GM18520 (cell line): ENCODE measurements around the gene CPXM1.
"Not testable (repeated sequence)": the region's sequence is repeated elsewhere in the genome, so short reads cannot be mapped to it uniquely, and the experiment has no call there.

ENCODE experiments used
- ATAC-seq: cut with Tn5 transposase; IDR thresholded peaks from one replicate; pipeline ENCODE4 v1.9.1; 2021; ENCODE audit not compliant: unreplicated experiment

The CPXM1 gene

GRCh38 chr20:2770091-2770490 is 30.3 kb downstream of the CPXM1 start:
- not testable (repeated sequence) for ATAC-seq

DNA sequence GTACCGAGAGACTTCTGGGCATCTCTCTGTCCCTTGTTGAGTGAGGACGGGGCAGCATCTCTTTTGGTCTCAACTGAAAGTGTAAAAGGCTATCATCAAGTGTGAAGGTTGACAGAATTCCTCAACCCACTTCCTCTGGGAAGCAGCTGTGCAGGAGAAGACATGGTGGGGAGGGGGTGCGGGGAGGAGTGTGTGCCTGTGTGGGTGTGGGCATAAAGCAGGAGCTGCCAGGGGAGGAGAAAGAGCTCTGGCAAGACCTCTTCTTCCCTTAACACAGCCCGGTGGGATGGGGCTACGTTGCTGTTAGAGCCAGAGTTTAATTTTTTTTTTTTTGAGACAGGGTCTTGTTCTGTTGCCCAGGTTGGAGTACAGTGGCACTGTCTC is 31.8 kb downstream of the CPXM1 start:
- no peak for ATAC-seq

- no peak for ATAC-seq
These were observed 32.4 kb downstream of the CPXM1 start for GRCh38 chr20:2767768-2768631.

GRCh38 chr20:2763186-2763585 is 37.2 kb downstream of the CPXM1 start:
- ATAC-seq = no peak

DNA sequence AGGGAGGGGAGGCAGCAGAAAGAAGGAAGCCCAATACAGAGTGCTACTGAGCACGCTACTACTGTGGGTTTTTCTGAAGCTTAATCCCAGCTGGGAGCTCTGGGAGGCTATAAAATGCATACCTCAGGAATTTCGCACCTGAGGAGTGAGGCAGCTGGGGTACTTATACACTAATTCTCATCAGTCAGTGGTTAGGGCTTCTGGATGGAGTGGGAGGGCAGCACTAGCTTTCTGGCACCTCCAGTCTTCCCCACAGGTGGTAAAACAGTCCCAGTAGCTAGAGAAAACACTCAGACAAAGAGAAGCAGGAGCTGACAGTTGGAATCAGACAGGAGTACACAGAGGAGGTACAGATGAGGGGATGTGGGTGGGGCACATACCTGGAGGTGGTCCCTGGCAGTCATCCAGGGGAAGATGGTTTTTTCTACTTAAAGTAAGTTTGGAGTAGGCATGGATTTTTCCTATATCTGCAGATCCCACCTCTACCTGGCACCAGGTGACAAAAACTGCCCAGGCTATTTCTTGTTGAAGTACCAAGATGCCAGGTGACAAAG is 37.8 kb downstream of the CPXM1 start:
- ATAC-seq = no peak

- no peak for ATAC-seq
These were observed 38.5 kb downstream of the CPXM1 start for GRCh38 chr20:2761885-2762284.

- ATAC-seq = no peak
These were observed 39.5 kb downstream of the CPXM1 start for GRCh38 chr20:2760952-2761305.

- ATAC-seq = no peak
These were observed 40.0 kb downstream of the CPXM1 start for GRCh38 chr20:2760297-2760951.

GRCh38 chr20:2759603-2760296 is 40.7 kb downstream of the CPXM1 start:
- no peak for ATAC-seq

GRCh38 chr20:2759143-2759542 is 41.3 kb downstream of the CPXM1 start:
- no peak for ATAC-seq

DNA sequence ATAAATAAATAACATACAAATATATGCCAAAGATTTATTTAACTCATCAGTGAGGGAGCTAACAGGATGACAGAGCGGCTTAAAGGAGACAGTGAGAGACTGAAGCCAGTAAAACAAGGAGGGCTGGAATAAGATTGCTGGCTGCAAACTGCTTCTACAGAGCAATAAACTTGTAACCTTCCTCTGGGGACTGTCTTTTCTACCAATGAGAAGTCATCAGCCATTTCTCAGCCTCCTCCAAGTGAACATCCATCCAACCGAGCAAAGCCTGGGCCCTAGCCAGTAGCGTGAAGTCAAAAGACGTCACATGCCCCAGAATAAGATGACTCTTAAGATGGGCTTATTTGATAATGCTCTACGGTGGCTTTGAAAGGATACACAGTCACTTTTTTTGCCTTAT is 42.5 kb downstream of the CPXM1 start:
- no peak for ATAC-seq

DNA sequence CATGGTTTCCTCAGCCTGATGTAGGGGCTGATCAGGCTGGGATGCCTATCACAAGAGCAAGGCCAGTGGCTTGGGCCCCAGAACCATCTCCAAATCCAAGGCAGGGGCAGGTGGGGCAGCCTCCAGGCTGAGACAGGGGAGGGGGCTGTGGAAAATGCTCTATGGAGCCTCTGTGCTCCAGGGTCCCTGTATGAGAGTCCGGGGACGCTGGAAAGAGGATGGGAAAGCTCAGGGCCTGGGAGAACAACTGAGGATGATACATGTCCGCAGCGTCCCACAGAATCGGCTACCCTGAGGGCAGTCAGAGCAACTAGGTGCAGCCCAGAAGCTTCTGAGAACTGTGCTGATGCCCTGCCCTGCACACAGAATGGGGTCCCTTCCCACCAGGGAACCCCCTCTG is 43.4 kb downstream of the CPXM1 start:
- no peak for ATAC-seq

GRCh38 chr20:2756056-2756611 is 44.3 kb downstream of the CPXM1 start:
- ATAC-seq = no peak

DNA sequence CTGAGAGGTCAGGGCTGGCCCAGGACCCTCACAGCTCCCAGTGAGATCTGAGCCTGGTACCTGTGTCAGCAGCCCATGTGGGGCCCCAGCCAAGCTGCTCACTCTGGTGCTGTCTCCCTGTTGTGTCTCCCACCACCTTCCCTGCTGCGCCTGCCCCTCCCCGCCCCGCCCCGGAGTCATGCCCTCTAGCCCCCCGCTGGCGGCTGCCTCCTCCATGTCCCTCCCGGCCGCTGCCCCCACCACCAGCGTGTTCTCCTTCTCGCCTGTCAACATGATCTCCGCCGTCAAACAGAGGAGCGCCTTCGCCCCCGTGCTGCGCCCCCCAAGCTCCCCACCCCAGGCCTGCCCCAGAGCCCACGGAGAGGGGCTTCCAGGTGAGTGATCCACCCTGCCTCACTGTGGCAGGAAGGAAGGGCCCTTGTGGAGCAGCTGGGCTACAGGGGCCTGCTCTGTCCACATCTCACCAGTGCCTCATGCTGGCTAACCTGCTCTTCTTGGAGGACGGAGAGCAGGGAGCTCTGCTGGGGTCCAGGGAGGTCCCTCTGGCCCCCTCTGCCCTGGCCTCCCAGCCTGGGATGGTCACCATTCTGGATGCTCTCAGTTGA is 44.9 kb downstream of the CPXM1 start:
- ATAC-seq = no peak

GRCh38 chr20:2754424-2754823 is 46.0 kb downstream of the CPXM1 start:
- ATAC-seq = no peak

DNA sequence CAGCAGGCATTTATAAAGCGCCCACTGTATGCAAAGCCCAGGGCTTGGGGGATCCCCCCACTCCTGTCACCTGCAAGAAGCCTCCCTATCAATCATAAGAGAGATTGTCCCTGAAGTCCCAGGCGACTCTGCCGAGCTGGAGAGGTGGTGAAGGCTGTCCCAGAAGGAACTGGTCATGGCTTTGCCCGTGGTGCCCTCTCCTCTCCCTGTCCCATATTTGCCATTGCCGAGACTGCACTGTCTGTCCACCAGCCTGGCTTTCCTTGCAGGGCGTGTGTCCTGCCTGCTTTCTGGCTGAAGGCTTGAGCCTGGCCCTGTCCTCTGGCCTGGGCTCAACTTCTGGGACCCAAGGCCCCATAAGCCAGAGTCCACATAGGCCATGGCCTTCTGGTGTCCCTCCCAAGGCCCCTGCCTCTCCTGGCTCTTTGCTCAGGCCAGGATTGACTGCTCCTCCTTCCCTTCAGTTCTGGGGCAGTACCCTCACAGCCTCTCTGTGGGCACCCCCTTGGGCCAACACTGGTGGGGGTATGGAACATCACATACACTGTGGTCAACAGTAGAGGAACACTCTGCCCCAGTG is 46.9 kb downstream of the CPXM1 start:
- no peak for ATAC-seq

DNA sequence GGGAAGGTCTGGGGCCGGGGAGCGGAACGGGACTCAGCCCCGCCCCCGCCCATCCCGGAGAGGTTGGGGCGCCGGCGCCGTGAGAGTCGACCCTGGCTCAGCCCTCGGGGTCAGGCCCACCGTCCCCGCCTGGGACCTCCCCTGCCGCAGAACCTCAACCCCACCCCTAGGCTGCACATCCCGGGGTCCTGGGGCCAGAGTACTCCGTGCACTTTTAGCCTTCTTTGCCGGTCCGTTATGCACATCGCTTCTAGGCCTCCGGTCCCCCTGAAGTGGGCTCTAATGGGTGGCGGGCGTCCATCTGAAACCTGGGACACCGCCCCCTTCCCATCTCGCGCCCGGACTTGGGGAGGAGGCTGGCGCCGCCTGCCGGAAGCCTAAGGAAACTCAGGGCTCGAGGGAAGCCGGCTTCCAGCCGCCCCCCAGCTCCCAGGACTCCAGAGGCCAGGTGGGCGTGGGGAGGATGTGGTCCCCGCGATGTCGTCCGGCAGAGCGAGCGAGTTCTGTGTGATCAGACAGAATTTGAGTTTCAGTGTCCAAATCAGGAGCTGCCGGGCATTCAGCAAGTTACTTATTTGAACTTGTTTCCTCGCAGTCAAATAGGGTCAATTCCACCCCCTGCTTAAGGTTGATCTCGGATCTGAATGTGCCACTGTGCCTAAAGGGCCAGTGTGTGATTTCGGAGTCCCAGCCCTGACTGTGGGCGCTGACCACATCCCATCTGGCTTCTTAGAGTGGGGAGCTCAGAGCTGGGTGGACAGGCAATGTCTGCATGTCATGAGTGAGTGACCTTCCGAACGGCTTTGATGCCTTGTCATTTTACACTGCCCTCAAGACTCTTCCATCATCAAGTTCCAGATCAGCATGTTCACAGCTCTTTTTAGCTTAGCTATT is 47.6 kb downstream of the CPXM1 start:
- no peak for ATAC-seq

GRCh38 chr20:2751878-2752566 is 48.4 kb downstream of the CPXM1 start:
- no peak for ATAC-seq

DNA sequence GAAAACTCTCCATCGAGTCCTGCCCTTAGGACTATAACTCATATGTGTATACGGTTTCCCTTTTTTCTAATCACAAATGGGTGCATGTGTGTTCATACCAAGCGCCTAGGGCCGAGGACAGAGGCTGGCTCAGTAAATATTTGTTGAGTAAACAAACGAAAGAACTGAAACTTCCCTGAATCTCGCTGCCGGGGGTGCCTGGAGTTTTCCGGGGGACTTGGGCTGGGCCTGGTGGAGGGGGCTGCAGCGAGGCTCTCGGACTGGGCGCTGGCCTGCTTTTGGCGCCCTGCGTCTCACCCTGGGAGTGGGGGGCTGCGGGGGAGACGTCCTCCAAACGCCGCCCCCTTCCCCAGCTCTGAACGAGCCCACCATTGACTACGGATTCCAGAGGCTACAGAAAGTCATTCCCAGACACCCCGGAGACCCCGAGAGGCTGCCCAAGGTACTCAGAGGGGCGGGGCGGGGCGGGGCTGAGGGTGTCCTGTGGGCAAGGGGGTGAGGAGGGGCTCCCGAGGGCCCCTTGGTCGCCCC is 49.0 kb downstream of the CPXM1 start:
- ATAC-seq = no peak
